NCI-H2107 treated with DMSO at 0.1 percent for 48 hours (cell line): ENCODE results near the gene PHACTR3.

Source experiments
- DNase-seq: peaks from one replicate; lab custom pipeline; 2025; ENCODE audit not compliant: unreplicated experiment; lab: John Stamatoyannopoulos, UW

Gene PHACTR3

DNA sequence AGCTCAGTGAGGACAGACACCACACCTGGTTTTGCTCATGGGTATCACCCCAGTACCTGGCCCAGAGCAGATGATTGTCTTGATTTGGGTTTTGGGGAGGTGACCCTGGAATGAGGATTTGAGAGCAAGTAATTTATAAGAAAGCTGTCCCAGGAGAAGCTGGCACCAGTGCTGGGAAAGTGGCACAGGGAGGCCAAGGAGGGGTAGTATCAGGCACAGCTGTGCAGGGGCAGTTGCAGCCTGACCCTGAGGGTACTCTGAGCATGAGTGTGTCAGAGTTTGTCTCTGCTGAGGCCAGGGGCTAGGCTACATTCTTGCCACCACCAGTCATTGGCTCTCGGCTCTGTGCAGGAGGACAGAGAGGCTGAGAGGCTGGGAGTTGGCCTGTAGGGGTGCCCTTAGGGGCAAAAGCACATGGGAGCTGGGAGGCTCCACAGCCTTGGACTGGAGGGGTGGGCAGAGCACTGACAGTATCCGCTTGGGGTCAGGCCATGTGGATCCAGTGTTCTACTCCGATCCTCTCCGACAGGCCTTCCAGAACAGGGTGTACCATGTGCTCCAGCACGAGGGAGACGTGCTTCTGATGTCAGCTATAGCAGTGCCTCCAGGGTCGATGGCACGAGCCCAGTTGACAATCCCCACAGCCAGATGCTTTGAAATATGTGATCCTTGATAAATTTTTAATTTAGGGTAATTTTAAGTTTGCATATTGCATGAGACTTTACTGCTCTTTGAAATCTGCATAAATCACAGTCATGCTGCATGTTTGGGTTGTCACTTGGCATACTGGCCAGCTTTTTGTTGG, 121.3 kb downstream of the PHACTR3 start:
- no peak for DNase-seq

DNA sequence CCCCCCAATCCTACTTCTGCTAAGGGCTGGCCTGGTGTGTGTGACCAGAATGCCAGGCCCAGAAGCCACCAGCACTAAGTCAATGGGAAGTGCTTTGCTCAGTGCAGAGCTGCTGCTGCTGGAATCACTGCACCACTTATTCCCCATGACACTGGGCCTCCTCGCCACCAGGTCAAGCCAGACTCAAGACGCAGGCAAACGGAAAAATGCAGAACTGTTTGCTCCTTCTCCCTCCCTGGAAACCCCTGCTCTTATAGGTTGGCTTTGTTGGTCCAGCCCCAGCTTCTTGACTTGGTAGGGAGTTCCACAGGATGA, 121.9 kb downstream of the PHACTR3 start:
- no peak for DNase-seq

DNA sequence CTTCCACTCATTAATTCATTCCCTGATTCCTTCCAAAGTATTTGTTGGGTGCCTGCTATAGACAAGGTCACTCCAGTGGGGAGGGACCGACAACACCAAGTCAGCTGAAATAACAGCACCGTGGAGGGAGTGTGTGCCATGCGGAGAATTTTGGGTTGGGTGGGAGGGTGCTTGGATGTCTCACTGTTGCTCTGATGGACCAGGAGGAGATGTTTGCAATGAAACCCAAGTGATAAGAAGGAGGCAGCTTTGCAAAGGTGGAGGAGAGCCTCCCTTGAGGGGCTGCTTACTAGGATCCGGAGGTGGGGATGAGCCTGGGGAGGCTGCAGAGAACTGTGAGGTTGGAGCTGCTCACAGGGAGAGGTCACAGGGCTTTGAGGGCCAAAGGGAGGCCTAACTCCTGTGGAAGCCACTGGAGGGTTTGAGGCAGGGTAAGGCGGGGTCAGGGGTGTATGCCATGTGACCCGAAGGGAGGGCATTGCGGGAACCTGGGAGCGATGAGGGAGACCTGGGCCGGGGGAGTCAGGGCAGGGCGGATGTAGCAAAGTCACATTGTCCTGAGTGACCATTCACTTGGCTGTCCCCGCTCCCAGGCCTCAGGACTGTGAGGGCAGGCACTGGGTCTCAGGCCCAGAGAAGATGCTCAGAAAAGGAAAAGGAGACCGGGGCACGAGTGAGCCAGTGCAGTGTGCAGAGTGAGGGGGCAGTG, 124.5 kb downstream of the PHACTR3 start:
- no peak for DNase-seq

DNA sequence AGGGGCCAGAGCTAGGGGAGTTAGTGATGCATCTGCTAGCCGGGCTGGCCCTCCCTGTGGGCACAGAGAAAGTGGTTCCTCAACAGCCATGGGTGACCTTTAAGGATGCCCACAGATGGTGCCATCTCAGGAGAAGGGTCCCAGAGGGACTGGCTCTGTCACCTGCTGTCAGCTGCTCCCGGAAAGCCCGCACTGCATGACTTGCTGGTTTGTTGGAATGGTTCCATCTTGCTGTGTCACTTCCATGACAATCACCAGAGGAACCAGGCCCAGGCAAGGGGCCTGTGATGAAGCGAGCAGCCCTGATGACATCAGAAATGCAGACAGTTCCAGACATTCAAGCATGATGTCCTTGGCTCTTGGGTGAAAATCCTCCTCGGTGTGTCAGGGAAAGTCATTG, 125.2 kb downstream of the PHACTR3 start:
- no peak for DNase-seq

DNA sequence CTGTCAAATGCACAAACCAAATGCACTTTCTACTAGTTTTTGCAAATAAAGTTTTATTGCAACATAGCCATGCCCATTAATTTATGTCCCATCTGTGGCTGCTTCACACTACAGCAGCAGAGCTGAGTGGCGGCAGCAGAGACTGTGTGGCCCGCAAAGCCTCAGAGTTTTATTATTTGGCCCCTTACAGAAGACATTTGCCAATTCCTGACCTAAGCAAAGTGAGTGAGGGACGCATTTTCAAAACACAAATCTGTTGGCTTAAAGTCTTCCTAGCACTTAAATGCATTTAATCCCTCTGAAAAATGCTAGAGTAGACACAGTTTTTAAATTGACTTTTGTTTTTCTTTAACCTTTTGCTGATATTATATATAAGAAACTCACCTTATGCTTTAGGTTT, 126.4 kb downstream of the PHACTR3 start:
- DNase-seq, result no peak

DNA sequence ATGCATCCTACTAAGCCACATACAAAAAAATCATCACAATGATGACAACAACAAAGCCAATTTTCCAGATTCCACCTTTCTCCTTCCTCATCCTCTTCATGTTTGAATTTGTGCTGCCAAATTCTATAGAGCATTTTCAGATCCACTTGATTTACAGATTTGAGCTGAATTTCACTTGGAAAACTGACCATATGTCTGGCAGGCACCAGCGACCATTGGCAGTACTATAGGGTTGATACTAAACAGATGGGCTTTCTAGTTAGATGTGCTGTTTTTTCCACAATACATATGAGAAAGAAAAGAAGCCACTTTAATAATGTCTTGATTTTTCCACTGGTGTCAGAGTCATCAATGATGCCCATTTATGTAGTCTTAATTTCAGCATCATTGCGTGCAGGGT, 127.0 kb downstream of the PHACTR3 start:
- no peak for DNase-seq

DNA sequence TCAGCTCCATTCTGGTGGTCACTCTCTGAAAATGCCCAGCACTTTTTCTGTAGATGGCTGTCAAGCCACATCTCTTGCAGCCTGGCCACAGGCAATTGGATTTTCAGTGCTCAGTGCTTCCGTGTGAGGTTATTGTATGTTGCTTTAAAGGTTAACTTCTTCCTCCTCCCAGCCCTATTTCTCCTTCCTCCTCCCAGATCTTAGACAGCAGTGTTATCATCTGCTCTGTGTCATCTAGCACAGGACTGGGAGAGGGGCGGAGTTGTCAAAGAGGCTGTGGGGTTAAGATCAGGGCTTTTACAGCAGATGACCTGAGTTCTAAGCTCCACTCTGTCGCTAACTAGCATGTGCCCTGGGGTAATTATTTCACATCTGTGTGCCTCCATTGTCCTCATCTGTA, 129.0 kb downstream of the PHACTR3 start:
- no peak for DNase-seq

DNA sequence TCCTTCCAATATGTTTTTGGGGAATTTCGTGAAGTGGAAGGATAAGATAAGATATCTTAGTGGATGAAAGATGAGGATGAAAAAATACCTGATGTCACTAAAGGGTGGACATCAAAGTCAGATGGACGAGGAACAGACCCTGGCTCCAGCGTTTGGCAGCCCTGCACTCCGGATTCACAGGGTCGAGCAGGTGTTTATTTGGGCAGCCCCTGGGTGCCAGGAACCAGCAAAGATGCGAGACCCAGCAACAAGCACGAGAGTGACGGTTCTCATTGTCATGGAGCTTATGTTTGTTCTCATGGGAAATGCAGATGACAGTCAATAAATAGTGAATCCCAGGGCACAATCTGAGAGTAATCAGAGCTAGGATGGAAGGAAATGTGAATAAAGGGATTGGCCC, 131.1 kb downstream of the PHACTR3 start:
- no peak for DNase-seq

DNA sequence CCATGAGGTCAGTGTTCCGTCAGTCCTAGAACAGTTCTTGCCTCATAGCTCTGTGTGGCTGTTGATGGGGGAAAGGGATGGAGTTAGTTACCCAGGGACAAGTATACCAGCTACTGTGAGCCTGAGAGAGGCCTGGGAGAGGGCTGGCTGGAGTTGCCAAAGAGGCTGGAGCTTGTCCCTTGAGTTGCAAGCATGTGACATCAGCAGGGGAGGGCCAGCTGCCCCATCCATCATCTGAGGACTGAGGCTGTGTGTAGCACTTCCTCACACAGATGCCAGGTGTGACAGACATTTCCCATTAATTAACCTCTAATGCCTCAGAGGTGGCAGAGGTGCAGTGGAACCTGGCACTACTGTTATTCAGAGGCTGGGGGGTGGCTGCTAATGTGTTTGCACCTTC, 131.6 kb downstream of the PHACTR3 start:
- DNase-seq, result no peak

DNA sequence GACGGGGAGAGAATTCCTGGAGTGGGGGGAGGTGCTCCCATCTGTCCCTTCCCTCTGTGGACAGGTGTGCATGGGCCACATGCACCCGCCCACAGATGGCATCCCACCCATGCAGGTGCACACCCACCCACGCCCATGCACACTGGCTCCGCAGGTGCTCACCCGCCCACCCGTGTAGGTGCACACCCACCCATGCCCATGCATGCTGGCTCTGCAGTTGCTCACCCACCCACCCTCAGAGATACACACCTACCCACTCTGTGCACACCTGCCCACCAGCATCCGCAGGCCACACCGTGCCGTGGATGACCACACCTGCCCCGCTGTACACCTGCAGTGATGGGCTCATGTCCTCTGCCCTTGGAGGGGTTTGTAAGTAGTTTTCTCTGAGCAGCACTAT, 132.0 kb downstream of the PHACTR3 start:
- no peak for DNase-seq

DNA sequence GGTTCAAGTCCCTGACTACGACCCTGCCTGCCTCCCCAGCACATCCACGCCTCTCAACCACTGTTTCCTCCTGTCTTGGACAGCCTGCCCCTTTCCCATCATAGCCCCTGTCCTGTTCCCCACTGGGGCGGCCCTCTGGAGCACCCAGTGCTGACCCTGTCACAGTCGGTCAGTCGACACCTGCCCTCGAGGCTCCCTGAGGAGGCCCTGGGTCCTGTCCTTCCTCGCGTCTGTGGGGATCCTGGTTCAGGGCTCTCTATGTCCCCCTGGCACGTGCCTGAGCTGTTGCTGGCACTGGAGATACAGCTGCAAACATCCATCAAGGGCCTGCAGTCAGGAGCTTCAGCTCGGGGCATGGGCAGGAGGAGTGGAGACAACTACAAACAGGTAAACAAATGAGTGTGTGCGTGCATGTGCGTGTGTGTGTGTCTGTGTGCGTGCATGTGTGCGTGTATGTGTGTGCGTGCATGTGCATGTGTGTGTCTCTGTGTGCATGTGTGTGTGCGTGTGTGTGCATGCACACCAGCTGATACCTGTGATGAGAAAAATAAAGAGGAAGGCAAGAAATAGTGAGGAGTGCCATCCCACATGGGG, 132.8 kb downstream of the PHACTR3 start:
- no peak for DNase-seq

DNA sequence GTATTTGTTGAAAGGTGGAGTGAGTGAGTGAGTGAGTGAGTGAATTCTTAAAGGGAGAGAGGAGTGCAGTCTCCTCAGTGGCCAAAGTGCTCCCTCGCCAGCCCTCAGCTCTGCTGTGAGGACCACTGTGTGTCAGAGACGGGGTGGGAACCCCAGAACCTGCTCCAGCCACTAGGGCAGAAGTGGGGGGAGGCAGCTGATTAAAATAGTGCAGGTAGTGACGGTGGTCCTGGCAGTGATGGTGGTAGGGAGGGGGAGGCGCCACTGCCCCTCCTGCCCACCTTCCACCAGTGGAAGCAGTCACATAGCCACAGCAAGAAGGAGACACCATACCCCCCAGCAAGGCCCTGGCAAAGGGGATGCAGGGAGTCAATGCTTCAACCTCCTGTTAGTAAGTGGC, 133.5 kb downstream of the PHACTR3 start:
- no peak for DNase-seq

DNA sequence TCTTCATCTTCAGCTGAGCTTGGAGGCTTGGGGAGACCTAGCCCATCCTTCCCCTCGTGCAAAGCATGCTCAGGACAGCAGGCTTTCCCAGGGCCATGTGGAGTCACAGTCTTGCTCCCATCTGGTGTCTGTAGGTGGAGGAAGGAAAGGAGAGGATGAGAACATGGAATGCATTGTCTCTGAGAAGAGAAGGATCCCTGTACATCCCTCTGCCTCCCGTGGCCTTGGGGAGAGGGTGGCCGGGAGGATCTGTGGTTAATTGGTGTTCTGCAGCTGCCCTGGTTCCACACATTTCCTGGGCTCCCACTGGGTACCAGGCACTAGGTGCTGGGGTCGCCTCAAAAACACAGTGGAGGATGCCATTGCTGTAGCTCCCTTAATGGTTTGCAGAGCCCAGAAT, 134.5 kb downstream of the PHACTR3 start:
- DNase-seq, result no peak

DNA sequence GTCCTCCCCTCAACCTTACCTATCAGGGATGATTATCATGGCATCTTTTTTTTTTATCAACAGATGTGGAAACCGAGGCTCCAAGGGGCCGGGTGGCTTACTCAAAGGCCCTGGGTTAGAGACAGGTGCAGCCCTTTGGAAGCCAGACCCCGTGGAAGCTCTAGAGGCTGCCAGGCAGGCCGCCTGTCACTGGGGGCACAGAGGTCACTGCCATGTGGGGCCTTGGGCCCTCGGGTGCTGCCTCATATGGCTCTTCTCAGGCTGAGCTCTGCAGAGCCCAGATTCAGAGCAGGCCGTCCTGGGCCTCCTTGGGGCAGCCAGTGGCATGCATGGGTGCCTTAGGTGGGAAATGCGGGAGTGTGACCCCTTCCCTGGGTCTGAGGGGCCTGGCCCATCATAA, 136.3 kb downstream of the PHACTR3 start:
- no peak for DNase-seq

DNA sequence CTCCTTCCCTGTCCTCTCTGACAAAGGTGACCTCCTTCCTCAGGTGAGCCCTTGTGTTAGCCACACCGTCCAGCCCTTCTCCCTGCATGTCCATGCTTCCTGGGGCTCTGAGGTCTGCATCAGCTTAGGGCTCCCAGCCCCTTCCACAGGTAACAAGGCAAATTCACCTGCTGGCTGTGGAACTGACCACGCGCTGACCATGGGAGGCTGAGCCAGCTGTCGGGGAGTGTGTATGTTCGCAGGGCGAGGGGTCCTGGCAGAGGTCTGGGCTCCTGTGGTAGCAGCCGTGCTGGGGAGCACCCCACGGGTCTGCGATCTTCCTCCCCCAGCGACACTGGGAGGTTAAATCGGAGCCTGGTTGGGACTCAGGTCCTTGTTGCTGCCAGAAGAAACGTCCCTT, 136.7 kb downstream of the PHACTR3 start:
- no peak for DNase-seq

DNA sequence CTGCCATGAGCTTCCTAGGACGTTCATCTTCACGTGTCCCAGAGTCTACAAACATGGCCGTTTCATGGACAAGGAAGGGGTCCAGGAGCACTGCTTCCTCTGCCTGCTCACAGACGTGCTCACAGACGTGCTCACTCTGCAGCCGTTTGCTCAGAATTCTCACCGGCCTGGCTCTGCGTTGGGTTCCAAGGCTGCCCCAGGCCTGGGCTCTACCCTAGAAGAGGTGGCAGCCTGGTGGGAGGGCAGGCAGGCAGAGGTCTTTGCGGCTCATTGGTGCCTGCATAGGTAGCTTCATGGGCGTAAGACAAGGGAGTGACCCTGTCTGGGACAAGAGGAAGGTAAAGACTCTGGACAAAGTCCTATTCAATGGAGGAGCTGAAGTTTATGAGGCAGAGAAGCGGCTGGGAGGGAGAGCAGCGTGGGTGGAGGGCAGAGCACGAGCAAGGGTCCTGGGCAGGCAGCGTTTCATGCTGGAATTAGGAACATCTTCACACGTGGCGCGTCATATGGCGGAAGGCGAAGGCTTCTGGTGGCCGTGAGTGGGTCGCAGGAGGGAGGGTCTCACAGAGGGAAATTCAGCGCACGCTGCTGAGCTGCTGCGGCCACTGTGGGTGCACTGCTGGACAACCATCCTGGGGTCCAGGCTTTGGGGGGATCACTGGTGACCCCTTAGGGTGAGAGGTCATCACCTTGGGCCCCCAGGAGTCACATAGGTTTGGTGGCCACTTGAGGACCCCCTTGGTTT, 138.2 kb downstream of the PHACTR3 start:
- no peak for DNase-seq

DNA sequence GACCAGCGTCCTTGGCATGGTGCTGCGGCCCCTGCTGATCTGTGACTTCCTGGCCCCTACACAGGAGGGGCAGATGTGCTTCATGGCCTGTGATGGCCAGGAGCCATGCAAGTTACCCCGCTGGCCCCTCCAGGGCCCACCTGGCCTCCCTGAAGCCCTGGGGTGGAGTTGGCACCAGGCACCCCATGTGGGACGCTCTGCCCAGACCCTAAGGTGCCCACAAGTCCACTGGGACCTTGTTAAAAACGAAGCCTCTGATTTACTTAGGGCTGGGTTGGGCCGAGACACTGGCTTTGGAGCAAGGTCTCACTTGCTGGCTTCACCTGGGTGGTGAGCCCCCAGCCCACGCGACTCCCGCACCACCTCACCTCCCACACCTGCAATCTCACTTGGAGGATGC, 139.0 kb downstream of the PHACTR3 start:
- DNase-seq, result no peak

DNA sequence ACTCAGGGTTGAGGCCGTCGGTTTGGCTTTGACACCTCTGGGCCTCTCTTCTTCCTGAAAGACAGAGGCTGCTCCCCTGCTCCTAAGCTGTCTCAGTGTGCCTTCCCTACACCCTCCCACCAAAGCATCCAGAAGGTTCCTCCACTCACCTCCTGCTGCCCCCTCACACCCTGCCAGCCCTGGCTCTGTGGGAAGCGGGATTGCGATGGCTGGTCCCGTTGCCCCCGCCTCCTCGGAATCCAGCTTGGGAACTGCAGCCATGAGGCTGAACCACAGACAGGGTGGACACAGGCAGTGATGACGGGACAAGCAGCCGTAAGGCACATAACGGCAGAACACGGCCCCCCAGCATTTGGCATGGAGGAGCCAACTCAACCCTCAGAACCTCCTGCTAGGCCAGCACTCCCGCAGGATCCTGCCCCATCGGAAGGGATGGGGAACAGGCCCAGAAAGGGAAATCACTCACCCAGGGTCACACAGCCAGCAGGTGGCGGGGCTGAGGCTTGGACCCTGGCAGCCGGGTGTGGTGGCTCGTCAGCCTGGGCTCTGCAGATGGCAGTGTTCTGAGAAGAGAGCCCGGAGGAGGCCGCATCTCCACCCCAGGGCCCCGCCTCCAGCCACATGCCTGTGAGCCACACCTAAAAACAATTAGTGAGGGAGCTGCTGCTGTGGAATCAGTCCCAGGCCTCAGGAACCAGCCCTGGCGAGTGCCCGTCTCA, 139.6 kb downstream of the PHACTR3 start:
- DNase-seq, result no peak

DNA sequence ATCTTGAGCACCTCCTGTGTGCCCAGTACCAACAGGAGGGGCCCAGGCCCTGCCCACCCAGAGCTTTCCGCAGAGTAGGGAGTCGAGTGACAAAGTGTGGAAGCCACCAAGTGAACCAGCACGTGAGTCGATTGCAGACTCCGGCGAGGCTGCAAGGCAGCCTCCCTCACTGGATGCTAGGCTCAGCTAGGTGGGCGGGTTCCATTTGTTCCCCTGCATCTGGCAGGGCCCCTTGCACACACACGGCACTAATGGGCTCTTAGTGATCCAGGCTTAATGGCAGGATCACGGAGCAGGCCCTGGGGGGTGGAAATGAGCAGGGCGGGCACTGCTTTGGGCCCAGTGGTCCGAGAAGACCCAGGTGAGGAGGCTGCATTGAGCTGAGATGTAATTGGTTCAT, 140.4 kb downstream of the PHACTR3 start:
- no peak for DNase-seq

DNA sequence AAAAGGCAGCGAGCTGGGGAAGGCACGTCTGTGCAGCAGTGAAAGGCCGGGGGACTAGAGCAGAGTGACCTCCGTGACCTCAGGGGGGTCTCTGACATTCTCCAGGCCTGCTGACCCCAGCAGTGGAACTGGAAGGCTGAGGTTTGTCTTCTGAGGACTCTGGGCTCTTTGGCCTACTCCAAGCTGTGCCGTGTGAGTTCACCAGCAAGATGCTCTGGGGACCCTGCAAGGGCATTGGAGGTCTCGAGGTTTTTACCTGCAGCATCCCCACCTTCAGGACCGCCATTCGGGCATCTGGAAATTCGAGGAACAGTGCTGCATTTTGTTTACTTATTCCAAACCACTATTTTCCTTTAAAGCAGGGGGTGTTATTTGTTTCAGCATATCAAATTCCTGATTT, 140.9 kb downstream of the PHACTR3 start:
- no peak for DNase-seq

DNA sequence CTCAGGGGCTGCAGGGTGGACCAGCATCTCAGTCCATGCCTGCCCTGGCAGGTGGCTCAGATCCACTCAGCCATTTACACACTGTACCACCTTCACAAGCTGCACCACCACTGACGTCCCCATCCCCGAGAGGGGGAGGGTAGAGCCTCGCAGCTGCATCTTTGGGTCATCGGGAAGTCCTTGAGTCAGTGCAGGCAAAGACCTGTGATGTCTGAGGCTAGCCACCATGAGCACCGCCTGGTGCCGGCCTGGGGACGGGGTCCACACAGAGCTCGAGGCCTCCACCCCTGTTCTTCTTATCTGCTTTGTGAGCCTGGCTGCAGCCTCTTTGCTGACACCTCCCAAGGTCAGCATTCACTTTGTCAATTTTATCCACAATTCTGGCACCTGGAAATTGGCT, 141.4 kb downstream of the PHACTR3 start:
- DNase-seq, result no peak
